NCI-H2107 (cell line): ENCODE results near the gene SST.
A peak's percentile ranks its signal among the peaks of the same experiment; 100 is the strongest.
"Not testable (repeated sequence)": the region's sequence is repeated elsewhere in the genome, so short reads cannot be mapped to it uniquely, and the experiment has no call there.

Experiments used
- DNase-seq: peaks from one replicate; lab custom pipeline; 2025; lab: John Stamatoyannopoulos, UW

Gene SST

GRCh38 chr3:187684444-187684843 is 14.2 kb upstream of the SST start:
- no peak for DNase-seq

- DNase-seq = not testable (repeated sequence)
These were observed 11.6 kb upstream of the SST start for GRCh38 chr3:187681756-187682155.

GRCh38 chr3:187679638-187680396 is 9.6 kb upstream of the SST start:
- peak; percentile 82 for DNase-seq

GRCh38 chr3:187678726-187679268 is 8.6 kb upstream of the SST start:
- DNase-seq = peak; percentile 54

GRCh38 chr3:187677604-187678003 is 7.4 kb upstream of the SST start:
- no peak for DNase-seq

GRCh38 chr3:187673012-187673411 is 2.8 kb upstream of the SST start:
- no peak for DNase-seq

- no peak for DNase-seq
These were observed 2.7 kb downstream of the SST start for GRCh38 chr3:187667526-187667925.

- no peak for DNase-seq
These were observed 4.3 kb downstream of the SST start for GRCh38 chr3:187665764-187666402.

GRCh38 chr3:187665010-187665409 is 5.2 kb downstream of the SST start:
- no peak for DNase-seq

GRCh38 chr3:187662848-187663409 is 7.3 kb downstream of the SST start:
- DNase-seq = no peak

- no peak for DNase-seq
These were observed 8.9 kb downstream of the SST start for GRCh38 chr3:187661267-187661666.

- DNase-seq = no peak
These were observed 18.9 kb downstream of the SST start for GRCh38 chr3:187651282-187651681.

- no peak for DNase-seq
These were observed 22.0 kb downstream of the SST start for GRCh38 chr3:187648177-187648576.

- no peak for DNase-seq
These were observed 23.1 kb downstream of the SST start for GRCh38 chr3:187646906-187647660.

GRCh38 chr3:187645379-187645778 is 24.8 kb downstream of the SST start:
- DNase-seq = not testable (repeated sequence)

- DNase-seq = no peak
These were observed 27.3 kb downstream of the SST start for GRCh38 chr3:187642861-187643260.

GRCh38 chr3:187641320-187642016 is 28.7 kb downstream of the SST start:
- DNase-seq = no peak

- DNase-seq = no peak
These were observed 29.6 kb downstream of the SST start for GRCh38 chr3:187640569-187641059.

GRCh38 chr3:187639927-187640568 is 30.1 kb downstream of the SST start:
- DNase-seq = no peak

- no peak for DNase-seq
These were observed 33.7 kb downstream of the SST start for GRCh38 chr3:187636528-187636927.

- DNase-seq = no peak
These were observed 39.8 kb downstream of the SST start for GRCh38 chr3:187630404-187630803.
